ENCODE measurements around the gene CTSK. TPM values are rescaled to one million over a fixed set of nuclear protein-coding genes. Genes with fewer than 3 reads are reported as not detected.

The CTSK gene
- total RNA-seq, 1 experiment from 2014 or later = 3.5 TPM

DNA sequence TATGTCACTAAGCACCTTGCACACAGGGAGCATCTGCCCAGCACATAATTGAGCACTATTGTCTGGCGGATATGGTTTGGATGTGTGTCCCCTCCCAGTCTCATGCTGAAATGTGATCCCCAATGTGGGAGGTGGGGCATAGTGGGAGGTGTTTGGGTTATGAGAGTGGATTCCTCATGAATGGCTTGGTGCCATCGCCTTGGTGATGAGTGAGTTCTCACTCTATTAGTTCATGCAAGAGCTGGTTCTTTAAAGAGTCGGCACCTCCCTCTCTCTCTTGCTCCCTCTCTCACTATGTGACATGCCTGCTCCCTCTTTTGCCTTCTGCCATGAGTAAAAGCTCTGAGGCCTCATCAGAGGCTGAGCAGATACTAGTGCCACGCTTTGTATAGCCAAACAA, 9.5 kb downstream of the CTSK start:
- no peak overlapping the region for H3K9ac ChIP-seq (ENCODE audit: low read length)
- ChIA-PET RAD21 (ENCODE audit: low non-redundant PET in 1 of 2, low total read pairs in 2 of 2, uncharacterized antibody in 2 of 2, unreplicated experiment in 2 of 2) (no interaction called here), CTCF (no interaction called here), POLR2A (no interaction called here)
- no peaks in the 10 kb centered on the region for H4K20me1 ChIP-seq (ENCODE audit: insufficient read depth)
- DNase-seq (ENCODE audit: low read depth, low spot score) = no peak
- H3K4me1 ChIP-seq (ENCODE audit: control insufficient read depth in 1 of 2, insufficient read depth in 2 of 2, low read length in 2 of 2) = no peaks in the 10 kb centered on the region
- no peaks in the 10 kb centered on the region for H3K27me3 ChIP-seq (ENCODE audit: insufficient read depth, low read length)
- no peak overlapping the region for H3K27ac ChIP-seq (ENCODE audit: low read depth, low read length)
- no peak overlapping the region for H2AFZ ChIP-seq (ENCODE audit: low read depth, low read length, poor library complexity, severe bottlenecking)
- intact Hi-C loops (cut with micrococcal nuclease) = no loop called here
- no peaks in the 10 kb centered on the region for H3K36me3 ChIP-seq (ENCODE audit: control insufficient read depth in 1 of 2, insufficient read depth in 2 of 2, low read length in 2 of 2)
- no peaks in the 10 kb centered on the region for H3K9me2 ChIP-seq (ENCODE audit: insufficient read depth)
- H3K9me3 ChIP-seq (ENCODE audit: control insufficient read depth in 1 of 2, insufficient read depth in 1 of 2, low read depth in 1 of 2, low read length in 2 of 2) = no peaks in the 10 kb centered on the region
- no peaks in the 10 kb centered on the region for H3K79me2 ChIP-seq (ENCODE audit: insufficient read depth, low read length)
- TF ChIP-seq RAD21 (IDR thresholded peaks at IDR 0.05; ENCODE audit: low read depth) = no peak
- TF ChIP-seq SP1 (IDR thresholded peaks at IDR 0.05; ENCODE audit: low read depth) = no peak
- TF ChIP-seq REST (IDR thresholded peaks at IDR 0.05; ENCODE audit: low read depth) = no peak
- TF ChIP-seq, protein P1, sequence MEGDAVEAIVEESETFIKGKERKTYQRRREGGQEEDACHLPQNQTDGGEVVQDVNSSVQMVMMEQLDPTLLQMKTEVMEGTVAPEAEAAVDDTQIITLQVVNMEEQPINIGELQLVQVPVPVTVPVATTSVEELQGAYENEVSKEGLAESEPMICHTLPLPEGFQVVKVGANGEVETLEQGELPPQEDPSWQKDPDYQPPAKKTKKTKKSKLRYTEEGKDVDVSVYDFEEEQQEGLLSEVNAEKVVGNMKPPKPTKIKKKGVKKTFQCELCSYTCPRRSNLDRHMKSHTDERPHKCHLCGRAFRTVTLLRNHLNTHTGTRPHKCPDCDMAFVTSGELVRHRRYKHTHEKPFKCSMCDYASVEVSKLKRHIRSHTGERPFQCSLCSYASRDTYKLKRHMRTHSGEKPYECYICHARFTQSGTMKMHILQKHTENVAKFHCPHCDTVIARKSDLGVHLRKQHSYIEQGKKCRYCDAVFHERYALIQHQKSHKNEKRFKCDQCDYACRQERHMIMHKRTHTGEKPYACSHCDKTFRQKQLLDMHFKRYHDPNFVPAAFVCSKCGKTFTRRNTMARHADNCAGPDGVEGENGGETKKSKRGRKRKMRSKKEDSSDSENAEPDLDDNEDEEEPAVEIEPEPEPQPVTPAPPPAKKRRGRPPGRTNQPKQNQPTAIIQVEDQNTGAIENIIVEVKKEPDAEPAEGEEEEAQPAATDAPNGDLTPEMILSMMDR (IDR thresholded peaks at IDR 0.05 in 2 of 3, conservative IDR thresholded peaks at IDR 0.05 in 1 of 3; ENCODE audit: borderline replicate concordance in 1 of 3, insufficient read depth in 1 of 3, low read depth in 2 of 3, low read length in 2 of 3) = no peak
- TF ChIP-seq EGR1 (IDR thresholded peaks at IDR 0.05; ENCODE audit: low read depth) = no peak
- TF ChIP-seq, protein P2, sequence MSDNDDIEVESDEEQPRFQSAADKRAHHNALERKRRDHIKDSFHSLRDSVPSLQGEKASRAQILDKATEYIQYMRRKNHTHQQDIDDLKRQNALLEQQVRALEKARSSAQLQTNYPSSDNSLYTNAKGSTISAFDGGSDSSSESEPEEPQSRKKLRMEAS (IDR thresholded peaks at IDR 0.05) = no peak
- TF ChIP-seq CEBPB (IDR thresholded peaks at IDR 0.05; ENCODE audit: low read depth) = no peak
- H3K4me3 ChIP-seq (replicated peaks in 1 of 2; ENCODE audit: low read depth in 1 of 2, low read length in 2 of 2) = no peak overlapping the region
- no peak overlapping the region for H3K4me2 ChIP-seq (ENCODE audit: low read length)
- no TSS peak for BruUV-seq (replicated peaks)
- ATAC-seq = no peak
